Measurements from ENCODE around the gene MAN2B1.
A peak's percentile ranks its signal among the peaks of the same experiment; 100 is the strongest.
"Not testable (repeated sequence)": the region's sequence is repeated elsewhere in the genome, so short reads cannot be mapped to it uniquely, and the experiment has no call there.

MAN2B1 gene

DNA sequence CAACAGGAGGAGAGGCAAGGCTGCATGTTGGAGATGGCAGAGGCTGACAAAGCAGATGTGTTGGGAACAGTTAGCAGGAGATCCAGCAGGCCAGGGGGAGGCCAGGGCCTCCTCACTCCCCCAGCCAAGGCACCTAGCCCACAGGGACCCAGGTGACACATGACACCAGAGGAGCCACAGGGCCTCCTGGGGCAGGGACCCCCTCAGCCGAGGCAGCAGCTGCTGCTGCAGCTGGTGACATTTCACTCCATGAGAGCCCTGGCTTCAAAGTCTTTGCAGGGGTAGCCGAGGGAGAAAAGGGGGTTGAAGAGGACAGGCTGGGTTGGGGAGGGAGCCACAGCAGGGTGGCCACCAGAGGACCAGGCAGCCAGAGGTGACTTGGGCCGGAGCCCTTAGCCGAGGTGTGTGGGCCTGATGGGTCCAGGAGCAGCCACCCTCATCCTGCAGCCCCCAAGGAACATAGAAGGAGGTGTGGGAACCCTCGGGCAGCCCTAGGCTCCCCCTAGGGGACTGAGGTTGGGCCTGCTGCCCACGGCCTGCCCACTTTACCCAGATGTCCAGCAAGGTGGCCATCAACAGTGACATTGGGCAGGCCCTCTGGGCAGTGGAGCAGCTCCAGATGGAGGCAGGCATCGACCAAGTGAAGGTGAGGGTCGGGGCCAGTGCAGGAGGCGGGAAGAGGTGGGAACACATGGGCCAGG, 21.1 kb upstream of the MAN2B1 start, which contains the start of gene GNG14:
Gene GNG14, plus strand, starts transcription at position 503 of the 701 bp plus-strand sequence. Its CDS starts 51 bp downstream, at position 554.
- no peak for DNase-seq

DNA sequence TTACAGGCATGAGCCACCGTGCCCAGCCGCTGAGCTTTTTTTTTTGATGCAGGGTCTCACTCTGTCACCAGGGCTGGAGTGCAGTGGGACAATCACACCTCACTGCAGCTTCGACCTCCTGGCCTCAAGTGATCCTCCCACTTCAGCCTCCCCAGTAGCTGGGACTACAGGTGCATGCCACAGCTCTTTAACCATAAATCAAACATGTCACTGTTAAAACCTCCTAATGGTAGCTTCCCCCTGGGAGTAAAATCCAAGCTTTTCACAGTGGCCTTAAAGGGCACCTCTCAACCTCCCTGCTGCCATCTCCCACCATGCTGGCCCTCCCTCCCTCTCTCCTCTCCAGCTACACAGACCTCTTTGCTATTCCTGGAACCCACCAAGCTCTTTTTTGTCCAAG, 19.3 kb upstream of the MAN2B1 start:
- no peak for DNase-seq

DNA sequence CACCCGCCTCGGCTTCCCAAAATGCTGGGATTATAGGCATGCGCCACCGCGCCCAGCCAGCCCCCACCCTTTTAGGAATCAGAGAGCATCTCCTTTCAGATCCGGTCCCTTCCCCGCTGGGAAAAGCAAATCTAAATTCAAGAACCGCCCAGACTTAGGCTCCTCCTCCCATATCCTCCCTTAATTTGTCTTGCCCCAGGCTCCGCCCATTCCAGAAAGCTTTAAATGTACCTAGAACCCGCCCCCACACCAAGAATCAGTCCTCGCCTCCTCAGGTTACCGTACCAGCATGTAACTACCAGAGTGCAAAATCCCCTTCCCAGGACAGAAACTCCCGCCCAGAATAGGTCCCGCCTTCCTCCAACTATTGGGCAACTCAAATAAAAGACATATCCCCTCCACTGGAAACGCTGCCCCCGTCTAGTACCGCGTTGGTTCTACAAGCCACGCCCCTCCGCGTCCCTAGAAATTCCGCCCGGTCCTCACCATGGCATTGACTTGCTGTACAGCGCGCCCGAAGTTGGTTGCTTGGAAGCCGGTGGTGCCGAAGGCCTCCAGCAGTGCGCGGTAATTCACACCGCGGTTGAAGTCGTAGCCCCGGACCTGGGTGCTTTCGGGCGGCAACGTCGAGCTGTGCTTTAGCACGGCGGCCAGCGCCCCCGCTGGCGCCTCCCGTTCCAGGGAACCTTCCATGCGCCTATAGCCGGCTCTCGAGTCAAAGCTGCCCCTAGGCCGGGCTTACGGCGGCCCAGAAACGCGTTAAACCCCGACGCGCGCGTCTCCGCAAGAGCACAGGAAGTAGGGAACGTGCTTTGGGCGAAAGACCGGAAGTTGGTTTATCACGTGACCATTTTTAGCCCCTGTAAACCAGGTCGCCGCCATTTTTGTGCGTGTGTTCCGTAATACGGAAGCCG, 14.8 kb upstream of the MAN2B1 start, which contains the start of gene DHPS:
Gene DHPS, minus strand, starts transcription at position 807 of the 914 bp plus-strand sequence. Its CDS starts 114 bp downstream, at position 693.
- peak; percentile 97 for DNase-seq

GRCh38 chr19:12680034-12680433, 13.5 kb upstream of the MAN2B1 start:
- no peak for DNase-seq

GRCh38 chr19:12678039-12678438, 11.5 kb upstream of the MAN2B1 start:
- DNase-seq: not testable (repeated sequence)

- no peak for DNase-seq
Measured at GRCh38 chr19:12676928-12677327, 10.4 kb upstream of the MAN2B1 start.

GRCh38 chr19:12676384-12676792, 9.8 kb upstream of the MAN2B1 start:
- DNase-seq: peak; percentile 64

- DNase-seq: no peak
Measured at GRCh38 chr19:12675940-12676339, 9.4 kb upstream of the MAN2B1 start.

DNA sequence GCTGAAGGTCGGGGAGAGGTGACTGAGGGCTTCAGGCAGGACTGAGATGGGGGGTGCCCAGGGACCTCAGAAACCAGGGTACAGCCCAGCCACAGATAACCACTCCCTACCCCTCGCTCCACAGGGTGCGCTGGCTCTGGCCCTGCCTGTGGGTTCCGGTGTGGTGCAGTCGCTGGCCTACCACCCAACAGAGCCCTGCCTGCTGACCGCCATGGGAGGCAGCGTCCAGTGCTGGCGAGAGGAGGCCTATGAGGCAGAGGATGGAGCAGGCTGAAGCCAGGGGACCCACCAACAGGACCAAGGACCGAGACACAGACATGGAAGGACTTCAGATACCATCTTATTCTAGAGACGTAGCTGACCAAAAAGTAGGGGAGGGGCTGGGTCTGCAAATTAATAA, 8.9 kb upstream of the MAN2B1 start:
- DNase-seq: no peak

- no peak for DNase-seq
Measured at GRCh38 chr19:12672744-12673143, 6.2 kb upstream of the MAN2B1 start.

DNA sequence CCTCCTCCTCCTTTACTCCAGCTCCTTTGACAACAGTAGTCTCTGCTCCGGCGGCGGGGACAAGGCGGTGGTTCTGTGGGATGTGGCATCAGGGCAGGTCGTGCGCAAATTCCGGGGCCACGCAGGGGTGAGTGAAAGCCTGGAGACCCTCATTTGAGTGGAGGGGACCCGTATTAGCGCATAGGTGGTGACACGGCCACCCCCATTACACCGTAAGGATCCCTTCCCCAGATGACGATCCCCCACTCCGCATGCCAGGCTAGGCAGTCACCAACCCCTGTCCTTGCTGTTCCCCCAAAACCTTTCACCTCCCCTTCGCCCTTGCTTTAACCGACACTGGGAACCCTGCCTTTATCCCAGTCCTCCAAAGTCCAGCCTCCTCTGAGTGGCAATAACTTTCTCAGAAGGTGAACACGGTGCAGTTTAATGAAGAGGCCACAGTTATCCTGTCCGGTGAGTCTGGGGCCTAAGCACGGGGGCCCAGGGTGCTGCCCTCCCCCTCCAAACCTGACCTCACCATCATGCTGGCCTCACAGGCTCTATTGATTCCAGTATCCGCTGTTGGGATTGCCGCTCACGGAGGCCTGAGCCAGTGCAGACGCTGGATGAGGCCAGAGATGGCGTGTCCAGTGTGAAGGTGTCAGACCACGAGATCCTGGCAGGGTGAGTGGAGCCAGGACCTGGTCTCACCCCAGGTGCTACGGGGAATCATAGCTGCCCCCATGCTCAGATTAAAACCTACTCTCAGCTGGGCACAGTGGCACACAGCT, 3.8 kb upstream of the MAN2B1 start:
- no peak for DNase-seq

DNA sequence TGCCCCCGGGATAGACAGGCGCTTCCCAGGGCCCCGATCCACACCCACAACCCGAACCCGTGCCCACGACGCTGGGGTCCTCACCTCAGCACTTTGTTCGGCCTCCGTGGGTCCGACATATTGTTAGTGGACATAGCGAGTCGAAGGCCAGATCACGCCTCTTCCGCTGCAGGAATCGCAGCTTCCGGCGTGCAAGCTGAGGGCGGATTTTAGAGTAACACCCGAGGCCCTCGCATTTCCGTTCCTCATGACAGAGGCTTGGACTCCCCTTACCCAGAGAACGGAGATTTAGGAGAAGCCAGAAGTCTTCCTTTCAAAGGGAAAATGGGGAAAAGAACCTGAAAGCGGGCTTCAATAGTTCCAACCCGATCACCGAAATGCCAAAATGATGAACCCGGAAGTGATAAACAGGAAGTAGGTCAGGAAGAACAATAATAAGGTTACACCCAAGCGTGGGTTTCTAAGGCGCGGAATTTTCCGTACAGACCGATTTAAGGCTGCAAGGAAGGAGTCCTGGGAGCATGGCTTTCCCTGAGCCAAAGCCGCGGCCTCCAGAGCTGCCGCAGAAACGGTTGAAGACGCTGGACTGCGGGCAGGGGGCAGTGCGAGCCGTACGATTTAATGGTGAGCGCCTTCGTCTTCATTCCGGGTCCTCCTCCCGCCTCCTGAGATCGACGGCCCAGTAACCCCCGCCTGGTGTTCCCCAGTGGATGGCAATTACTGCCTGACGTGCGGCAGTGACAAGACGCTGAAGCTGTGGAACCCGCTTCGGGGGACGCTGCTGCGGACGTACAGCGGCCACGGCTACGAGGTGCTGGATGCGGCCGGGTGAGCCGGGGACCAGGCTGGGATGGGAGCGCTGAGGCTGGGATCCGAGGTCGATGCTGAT, 3.0 kb upstream of the MAN2B1 start:
- peak; percentile 81 for DNase-seq

- DNase-seq: peak; percentile 42
Measured at GRCh38 chr19:12668932-12669269, 2.4 kb upstream of the MAN2B1 start.

DNA sequence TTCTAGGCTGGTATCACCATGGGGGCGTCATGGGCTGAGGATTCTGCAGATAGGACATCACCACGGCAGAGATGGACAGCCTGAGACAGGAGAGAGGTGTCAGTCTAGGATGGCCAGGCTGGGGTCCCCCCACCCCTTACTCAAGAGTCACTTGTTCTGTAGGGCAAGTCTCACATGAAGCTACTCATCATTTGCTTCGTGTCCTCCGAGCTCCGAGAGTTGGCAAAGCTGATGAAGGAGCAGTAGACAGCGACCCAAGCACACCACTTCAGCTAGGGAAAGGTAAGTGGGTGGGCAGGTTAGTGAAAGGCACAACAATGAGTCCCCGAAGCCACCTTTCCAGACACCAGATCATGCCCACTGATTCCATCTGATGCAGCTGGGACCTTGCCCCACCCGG, 1.8 kb upstream of the MAN2B1 start:
- no peak for DNase-seq

DNA sequence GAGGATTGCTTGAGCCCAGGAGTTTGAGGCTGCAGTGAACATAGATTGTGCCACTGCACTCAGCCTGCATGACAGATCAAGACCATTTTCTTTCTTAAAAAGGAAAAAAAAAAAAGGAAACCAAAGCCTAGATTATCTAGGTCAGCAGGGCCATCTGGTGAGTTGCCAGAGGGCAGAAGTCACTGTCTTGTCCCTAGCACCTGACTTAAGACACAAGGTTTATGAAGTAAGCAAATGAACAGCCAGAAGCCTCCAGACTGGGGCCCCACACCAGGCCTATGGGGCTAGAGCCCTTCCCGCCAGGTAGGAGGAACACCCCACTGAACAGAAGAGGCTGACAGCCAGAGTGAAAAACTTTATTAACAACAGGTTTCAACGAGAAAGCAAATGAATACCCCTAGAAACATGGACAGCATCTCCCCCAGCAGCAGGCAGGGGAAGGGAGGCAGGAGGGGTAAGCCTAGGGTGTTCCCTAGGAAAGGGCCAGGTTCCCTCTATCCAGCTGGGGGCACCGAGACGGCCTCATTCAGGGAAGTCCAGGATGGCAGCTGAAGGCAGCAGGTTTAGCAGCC, 1.3 kb upstream of the MAN2B1 start:
- DNase-seq: no peak

- no peak for DNase-seq
Measured at GRCh38 chr19:12665671-12666264, 774 bp downstream of the MAN2B1 start.

- DNase-seq: no peak
Measured at GRCh38 chr19:12665281-12665573, 1.3 kb downstream of the MAN2B1 start.

DNA sequence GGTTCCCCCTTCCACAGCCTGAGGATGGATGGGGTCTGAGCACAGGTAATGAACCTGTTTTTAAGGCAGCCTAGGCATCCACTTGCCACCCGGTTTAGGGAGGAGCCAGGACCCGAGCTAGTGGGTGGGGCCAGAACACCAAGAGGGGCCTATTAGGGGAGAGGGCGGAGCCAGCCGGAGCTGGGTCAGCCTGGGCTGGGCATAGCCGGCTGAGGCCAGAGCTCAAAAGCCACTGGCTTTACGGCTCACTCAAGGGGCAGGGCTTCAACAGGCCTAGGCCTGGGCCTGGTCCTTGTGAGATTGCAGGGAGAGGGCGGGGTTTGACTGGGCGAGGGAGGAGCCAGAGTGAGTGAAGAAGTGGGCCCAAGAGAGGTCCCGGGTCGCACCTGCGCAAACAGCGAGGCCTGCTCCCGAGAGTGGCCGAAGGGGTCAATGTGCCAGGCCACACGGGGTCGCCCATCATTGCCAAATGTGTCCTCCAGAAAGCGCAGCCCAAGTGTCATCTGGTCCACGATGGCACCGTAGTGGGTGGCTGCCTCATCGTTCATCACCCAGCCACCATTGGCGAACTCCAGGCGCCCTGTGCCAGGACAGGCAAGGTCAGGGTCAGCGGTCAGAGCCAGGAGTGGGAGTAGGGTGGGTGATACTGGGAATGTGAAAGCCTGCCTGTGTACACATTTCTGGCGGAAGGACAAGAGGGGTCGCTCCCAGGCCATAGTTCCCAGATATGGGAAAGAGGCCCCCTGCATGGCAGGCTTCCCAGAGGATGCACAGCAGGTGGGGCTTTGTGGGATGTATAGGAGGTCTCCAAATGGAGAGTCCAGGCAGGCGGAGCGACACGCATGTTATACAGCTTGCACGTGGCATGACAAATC, 1.9 kb downstream of the MAN2B1 start:
- no peak for DNase-seq

GRCh38 chr19:12660980-12661379, 5.6 kb downstream of the MAN2B1 start:
- DNase-seq: no peak

DNA sequence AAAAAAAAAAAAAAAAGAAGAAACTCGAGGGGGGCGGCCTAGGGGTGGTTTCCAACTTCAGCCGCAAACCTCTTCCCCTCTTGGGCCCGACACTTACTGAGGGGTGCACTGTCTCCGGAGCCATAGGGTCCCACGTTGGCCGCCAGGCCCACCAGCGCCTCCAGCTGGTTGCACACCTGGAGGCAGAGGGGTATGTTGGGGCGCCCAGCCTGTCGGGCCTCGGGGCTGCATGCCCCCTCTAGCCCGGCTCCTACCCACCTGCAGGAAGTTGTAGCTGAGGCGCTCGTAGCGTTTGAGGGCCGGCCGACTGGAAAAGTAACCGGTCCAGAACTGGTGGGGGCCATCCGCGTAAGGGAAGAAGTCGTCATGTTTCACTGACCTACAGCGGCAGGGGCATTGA, 8.6 kb downstream of the MAN2B1 start:
- DNase-seq: no peak
